Cardiac fibroblast (primary cell): ENCODE results near the gene SSTR3.
"Not testable (repeated sequence)": the region's sequence is repeated elsewhere in the genome, so short reads cannot be mapped to it uniquely, and the experiment has no call there.

Experiments
- DNase-seq, 2 donors: peaks; one replicate each; pipeline versions ENCODE4 v3.0.0 to v3.0.0-alpha.2; 2010; ENCODE audit warnings: low read depth in 2 of 2
- H3K4me3 ChIP-seq, 2 donors: replicated peaks in 1 of 2; 1 replicate in 1 of 2; 2 replicates in 1 of 2; pipeline ENCODE4 v1.5.1; 2011; ENCODE audit warnings: low read depth in 2 of 2, low read length in 2 of 2, mild to moderate bottlenecking in 2 of 2, moderate library complexity in 1 of 2
- TF ChIP-seq, protein P1 (sequence below): IDR thresholded peaks from one replicate; pipeline ENCODE4 v1.5.1; 2011; ENCODE audit warnings: low read depth, mild to moderate bottlenecking, low read length, inconsistent platforms

The SSTR3 gene

DNA sequence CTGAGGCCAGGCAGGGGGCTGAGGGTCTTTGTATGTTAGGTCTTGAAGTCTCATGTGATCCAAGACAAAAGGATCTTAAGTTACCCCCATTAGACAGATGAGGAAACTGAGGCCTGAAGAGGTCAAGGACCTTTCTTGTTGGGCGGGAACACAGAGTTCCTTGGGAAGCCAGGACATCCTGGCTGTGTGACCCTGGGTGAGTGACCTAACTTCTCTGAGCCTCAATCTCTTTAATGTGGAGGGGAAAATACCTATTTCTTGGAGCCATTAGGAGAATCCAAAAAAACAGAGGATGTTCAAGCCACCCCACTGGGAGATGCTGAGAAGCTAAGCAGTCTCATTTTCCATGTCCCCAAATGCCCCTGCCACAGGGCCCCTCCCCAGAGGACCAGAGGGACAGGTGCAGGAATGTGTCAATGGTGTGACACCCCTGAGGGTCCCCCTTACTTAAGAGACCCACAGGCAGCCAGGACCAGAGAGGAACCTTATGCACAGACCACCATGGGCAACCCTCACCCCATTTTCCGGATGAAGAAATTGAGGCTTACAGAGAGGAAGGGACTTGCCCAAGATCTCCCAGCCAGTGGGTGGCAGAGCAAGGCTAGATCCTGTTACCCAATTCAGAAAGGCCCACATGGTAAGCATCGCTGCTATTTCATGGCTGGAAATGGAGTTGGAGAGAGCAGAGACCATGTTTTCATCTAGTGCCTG, 23.8 kb upstream of the SSTR3 start:
- DNase-seq, result no peak
- H3K4me3 ChIP-seq, result no peak overlapping the region
- TF ChIP-seq, protein P1, sequence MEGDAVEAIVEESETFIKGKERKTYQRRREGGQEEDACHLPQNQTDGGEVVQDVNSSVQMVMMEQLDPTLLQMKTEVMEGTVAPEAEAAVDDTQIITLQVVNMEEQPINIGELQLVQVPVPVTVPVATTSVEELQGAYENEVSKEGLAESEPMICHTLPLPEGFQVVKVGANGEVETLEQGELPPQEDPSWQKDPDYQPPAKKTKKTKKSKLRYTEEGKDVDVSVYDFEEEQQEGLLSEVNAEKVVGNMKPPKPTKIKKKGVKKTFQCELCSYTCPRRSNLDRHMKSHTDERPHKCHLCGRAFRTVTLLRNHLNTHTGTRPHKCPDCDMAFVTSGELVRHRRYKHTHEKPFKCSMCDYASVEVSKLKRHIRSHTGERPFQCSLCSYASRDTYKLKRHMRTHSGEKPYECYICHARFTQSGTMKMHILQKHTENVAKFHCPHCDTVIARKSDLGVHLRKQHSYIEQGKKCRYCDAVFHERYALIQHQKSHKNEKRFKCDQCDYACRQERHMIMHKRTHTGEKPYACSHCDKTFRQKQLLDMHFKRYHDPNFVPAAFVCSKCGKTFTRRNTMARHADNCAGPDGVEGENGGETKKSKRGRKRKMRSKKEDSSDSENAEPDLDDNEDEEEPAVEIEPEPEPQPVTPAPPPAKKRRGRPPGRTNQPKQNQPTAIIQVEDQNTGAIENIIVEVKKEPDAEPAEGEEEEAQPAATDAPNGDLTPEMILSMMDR, result no peak

DNA sequence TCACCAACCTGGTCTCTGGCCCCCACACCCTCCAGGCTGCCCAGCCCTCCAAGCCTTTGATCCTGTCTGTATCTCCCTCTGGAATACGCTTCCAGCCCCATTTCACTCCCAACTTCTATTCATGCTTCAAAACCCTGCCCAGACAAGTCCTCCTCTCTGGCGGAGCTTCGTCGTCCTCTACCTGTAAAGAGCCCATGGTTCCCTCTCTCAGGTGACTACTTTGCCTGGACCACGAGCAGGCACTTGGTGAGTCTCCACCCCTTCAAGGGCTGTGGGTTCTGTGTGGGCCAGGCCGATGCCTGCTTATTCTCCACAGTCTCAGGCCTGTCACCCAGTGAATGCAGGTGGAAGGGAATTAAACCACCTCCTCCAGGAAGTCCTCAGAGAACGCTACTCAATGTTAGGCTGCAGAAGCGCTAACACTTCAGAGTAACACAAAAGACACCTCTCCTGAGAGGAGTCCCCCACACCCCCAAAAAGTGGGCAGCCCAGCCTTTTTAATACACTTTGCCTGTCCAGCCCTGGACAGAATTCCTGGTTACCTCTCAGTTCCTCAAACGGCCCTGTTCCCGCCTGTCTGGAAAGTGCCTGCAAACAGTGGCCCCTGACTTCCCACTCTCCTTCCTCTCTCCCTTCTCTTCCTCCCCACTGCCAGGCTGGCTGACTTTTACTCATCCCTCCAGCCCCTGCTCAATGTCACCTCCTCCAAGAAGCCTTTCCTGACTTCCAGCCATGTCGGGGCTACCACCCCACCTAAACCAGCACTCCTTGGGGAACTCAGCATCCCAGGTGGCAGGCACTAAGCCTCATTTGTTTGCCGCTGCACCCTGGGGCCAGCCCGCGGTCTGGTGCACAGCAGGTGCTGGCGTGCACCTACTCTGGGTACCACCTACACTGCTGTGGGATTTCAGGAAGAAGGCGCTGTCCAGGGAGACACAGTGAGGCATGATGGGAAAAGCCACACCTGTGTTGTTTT, 22.7 kb upstream of the SSTR3 start:
- H3K4me3 ChIP-seq, result no peak overlapping the region
- TF ChIP-seq, protein P1, result no peak
- DNase-seq, result no peak

DNA sequence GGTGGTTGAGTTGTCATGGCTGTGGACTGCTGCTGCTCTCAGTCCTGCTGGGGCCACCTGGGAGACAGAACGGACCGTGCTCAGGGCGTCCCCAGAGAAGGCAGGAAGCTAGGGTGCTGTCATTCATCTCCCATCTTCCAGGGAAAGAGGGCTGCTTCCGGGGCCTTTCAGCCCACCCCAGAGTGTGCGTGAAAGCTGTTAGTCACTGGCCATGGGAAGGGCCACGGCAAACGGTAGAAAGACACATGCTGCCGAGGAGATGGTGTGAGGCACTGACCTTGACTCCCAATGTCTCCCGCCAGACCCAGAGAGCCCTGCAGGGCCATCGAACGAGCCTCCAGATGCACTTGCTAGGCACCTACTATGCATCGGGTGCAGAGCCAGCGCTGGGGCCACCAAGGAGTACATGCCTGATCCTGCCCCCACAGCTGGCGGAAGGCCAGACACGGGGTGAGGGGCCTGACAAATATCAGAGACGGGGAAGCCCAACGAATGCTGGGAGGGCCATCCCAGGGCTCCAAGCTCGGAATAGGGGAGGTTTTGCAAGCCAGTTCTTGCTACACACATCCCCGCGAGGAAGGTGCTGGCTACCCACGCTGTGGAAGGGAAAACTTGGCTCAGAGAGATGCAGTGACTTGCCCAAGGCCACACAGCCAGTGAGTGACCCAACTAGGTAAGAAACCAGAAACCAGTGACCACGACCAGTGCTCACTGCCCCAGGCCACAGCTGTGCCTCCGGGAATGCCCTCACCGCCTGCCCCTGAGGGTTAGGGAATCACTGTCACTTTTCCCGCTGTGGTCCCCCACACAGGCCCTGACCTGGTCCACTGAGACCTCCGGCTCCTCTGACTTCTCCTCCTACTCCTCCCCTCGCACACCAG, 21.7 kb upstream of the SSTR3 start:
- no peak overlapping the region for H3K4me3 ChIP-seq
- TF ChIP-seq, protein P1, result no peak
- DNase-seq, result peak in 1 of 2 donors; percentile 15

DNA sequence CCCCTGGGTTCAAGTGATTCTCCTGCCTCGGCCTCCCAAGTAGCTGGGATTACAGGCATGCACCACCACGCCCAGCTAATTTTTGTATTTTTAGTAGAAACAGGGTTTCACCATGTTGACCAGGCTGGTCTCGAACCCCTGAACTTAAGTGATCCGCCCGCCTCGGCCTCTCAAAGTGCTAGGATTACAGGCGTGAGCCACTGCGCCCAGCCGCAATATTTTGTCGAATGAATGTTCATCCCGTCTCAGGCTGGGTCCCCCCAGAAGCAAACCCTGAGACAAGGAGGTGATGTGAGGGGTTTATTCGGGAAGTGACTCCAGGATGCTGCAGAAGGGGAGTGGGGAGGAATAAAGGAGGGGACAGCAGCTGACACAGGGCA, 21.1 kb upstream of the SSTR3 start:
- not testable (repeated sequence) for H3K4me3 ChIP-seq, DNase-seq

DNA sequence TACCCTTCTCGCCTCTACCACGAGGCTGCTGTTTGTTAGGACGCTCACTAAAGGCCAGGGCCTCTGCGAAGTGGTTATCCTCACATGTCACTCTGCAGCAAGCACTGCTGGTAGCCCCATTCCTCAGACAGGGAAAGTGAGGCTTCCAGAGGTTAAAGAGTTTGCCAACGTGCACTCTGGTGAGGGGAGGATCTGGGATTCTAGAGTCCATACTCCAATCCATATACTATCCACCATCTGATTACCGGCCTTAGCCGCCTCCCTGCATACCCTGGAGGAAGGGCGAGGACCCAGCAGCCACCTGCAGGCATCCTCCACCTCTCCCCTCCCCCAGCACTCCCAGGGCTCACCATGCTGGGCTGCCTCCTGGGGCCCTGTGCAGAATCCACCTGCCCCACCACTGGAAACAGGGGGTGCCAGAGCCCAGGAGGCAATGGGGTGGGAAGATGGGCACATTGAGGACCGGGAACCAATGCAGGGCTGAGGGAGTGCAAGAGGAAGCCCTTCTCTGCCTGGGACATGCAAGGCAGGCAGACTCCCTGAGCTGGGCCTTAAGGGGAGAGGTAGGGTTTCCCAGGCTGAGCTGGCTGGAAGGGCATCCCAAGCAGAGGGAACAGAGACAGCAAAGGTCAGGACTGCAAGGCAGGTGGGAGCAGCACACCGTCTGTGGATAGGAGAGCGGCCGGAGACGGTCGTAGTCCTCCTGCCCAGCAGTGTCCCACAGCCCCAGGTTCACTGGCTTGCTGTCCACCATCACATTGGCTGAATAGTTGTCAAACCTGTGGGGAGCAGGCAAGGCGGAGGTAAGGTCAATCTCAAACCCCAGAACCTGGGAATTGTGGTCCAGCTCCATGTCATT, 20.1 kb upstream of the SSTR3 start:
- H3K4me3 ChIP-seq, result no peak overlapping the region
- TF ChIP-seq, protein P1, result no peak
- no peak for DNase-seq

DNA sequence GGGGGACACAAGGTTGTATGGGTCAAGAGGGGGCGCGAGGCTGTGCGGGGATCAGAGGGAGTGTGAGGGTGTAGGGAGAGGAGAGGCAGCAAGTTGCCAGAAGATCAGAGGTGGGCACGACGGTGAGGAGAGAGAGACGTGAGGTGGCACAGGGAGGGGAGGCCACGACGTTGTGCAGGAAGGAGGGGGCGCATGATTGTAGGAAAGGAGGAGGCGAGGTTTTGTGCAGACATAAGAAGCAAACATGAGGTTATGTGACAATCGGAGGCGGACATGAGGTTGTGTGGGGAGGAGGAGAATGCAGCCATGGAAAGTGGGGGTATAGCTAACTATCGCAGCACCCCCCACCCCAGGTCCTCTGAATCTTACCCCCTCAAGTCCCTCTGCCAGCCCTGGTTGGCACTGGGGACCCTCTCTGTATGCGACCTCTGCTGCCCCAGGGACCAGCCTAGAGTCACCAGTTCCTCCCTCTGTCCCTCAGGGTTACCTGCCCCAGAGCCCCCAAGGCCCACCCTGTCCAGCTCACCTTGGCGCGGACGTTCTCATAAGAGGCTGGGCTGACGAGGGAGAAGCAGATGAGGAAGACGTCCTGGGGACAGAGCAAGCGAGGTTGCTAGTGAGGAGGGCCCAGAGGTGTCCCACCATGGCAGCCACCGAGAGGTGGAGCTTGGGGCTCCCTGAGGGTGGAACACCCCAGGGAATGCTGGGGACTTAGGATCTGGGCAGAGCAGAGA, 19.3 kb upstream of the SSTR3 start:
- no peak for DNase-seq
- H3K4me3 ChIP-seq, result no peak overlapping the region
- TF ChIP-seq, protein P1, result no peak
